Subcutaneous adipose tissue (tissue), 4 donors: ENCODE measurements around the gene PDE4D. TPM values are rescaled to one million over a fixed set of nuclear protein-coding genes. Genes with fewer than 3 reads are reported as not detected.

ENCODE experiments used
- total RNA-seq, 4 donors: library from RNA; depleted of rRNA; stranded (reverse); fragments of >200 nt; gene quantifications; one replicate each; pipeline ENCODE4 v1.1.0, GENCODE V29; 2016
- TF ChIP-seq, protein P1 (sequence below): fragments of 450-650 bp; IDR thresholded peaks from one replicate; pipeline ENCODE4 v1.5.1; 2016; ENCODE audit warnings: low read depth, mild to moderate bottlenecking, control low read depth, antibody characterized with exemption, moderate library complexity

The PDE4D gene
- total RNA-seq, 4 donors from 2014 or later = 15.0 to 24.0 (median 18.5) TPM

DNA sequence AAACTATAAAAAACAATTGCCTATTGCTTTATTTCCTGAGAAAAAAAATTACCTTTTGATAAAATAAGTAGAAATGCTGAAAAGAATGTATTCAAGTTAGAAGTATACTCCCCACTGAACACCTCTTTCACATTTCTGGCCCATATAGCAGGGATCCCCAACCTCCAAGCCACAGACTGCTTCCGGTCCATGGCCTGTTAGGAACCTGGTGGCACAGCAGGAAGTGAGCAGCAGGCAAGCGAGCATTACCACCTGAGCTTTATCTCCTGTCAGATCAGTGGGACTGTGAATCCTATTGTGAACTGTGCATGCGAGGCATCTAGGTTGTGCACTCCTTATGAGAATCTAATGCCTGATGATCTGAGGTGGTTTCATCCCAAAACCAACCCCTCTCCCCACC lies 746.8 kb downstream of the PDE4D start:
- TF ChIP-seq, protein P1, sequence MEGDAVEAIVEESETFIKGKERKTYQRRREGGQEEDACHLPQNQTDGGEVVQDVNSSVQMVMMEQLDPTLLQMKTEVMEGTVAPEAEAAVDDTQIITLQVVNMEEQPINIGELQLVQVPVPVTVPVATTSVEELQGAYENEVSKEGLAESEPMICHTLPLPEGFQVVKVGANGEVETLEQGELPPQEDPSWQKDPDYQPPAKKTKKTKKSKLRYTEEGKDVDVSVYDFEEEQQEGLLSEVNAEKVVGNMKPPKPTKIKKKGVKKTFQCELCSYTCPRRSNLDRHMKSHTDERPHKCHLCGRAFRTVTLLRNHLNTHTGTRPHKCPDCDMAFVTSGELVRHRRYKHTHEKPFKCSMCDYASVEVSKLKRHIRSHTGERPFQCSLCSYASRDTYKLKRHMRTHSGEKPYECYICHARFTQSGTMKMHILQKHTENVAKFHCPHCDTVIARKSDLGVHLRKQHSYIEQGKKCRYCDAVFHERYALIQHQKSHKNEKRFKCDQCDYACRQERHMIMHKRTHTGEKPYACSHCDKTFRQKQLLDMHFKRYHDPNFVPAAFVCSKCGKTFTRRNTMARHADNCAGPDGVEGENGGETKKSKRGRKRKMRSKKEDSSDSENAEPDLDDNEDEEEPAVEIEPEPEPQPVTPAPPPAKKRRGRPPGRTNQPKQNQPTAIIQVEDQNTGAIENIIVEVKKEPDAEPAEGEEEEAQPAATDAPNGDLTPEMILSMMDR = no peak

DNA sequence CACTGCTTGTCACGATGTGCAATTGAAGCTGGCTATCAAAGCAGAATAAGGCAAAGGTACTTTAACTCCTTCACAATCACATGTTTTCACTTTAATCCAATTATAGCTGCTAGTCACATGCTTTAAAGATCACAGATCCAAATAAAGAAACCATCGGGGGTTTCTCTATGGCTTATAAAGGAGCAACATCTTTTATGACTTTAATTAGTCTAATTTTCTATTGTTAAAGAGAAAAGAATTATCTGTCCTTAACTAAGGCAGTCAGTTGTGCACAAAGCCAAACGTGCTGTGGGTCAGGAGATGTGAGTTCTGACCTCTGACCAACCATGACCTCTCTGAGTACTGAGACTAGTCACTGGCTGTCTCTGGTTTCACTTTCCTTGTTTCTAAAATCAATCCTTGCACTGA lies 749.6 kb downstream of the PDE4D start:
- TF ChIP-seq, protein P1 = no peak

DNA sequence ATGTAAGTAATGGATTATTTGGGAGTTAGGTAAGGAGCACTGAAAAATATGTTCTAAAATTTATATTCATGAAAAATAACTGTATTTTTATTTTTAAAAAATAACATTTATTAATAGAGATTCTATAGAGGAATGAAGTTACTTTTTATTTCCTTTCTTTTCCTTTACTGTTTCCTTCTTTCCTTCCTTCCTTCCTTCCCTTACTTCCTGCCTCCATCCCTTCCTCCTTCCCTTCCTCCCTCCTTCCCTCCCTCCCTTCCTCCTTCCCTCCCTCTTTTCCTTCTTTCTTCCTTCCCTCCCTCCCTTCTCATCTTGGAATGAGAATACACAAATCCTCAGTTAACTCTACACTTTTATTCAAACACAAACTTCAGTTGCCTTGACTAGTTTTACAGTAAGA lies 750.6 kb downstream of the PDE4D start:
- TF ChIP-seq, protein P1 = no peak

- TF ChIP-seq, protein P1 = no peak
Measured at GRCh38 chr5:59142138-59142537, 751.4 kb downstream of the PDE4D start.

DNA sequence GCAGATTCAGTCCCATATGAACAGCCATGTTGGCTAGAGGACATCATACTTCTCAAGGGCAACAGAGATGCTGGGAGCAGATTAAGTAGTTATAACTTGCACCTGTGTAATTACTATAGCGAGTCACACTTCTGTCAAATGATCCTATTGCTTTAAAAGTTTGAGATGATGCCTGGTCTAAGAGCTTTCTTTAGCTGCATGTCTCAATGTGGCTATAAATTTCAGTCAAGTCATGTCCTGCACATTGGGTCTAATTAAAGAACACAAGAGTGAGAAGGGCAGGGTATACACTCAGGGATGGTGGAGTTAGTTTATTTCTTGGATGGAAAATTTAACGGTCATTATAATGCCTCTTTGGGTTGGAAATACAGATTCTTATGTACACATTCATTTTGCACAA lies 753.4 kb downstream of the PDE4D start:
- TF ChIP-seq, protein P1 = no peak

DNA sequence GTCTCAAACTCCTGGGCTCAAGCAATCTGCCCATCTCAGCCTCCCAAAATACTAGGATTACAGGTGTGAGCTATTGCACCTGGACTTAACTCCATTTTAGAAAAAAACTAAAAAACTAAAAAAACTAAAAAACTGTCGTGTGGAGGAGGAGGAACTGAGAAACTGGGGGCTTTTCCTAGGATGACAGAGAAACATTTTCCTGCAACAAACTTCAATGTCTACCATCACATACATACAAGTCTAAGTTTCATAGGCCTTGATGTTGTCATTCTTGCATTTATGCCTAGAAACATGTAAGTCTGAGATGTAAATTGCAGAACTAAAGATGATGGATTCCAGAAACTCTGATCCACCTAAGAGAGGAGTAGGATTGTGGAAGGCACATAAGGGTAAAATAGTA lies 753.8 kb downstream of the PDE4D start:
- TF ChIP-seq, protein P1 = no peak

GRCh38 chr5:59138509-59138908 lies 755.0 kb downstream of the PDE4D start:
- TF ChIP-seq, protein P1 = no peak

- TF ChIP-seq, protein P1 = no peak
Measured at GRCh38 chr5:59137846-59138245, 755.7 kb downstream of the PDE4D start.
